HG03342 (cell line): ENCODE results near the gene TCAIM.

ENCODE experiments used
- ATAC-seq: cut with Tn5 transposase; IDR thresholded peaks from one replicate; pipeline ENCODE4 v1.9.1; 2021; ENCODE audit warnings: mild to moderate bottlenecking, moderate library complexity; ENCODE audit not compliant: unreplicated experiment

The TCAIM gene

GRCh38 chr3:44442596-44443309 is 104.2 kb downstream of the TCAIM start:
- ATAC-seq = no peak

GRCh38 chr3:44444437-44444836 is 105.9 kb downstream of the TCAIM start:
- no peak for ATAC-seq

- ATAC-seq = no peak
Observed at GRCh38 chr3:44444896-44445691, 106.5 kb downstream of the TCAIM start.

GRCh38 chr3:44445786-44446185 is 107.2 kb downstream of the TCAIM start:
- no peak for ATAC-seq

GRCh38 chr3:44446929-44447328 is 108.4 kb downstream of the TCAIM start:
- ATAC-seq = no peak

- ATAC-seq = no peak
Observed at GRCh38 chr3:44451441-44451840, 112.9 kb downstream of the TCAIM start.

- ATAC-seq = no peak
Observed at GRCh38 chr3:44454258-44454657, 115.7 kb downstream of the TCAIM start.

- ATAC-seq = no peak
Observed at GRCh38 chr3:44455318-44455717, 116.8 kb downstream of the TCAIM start.
